ENCODE data around the gene DHRS2. TPM values are rescaled to one million over a fixed set of nuclear protein-coding genes. Genes with fewer than 3 reads are reported as not detected.
A peak's percentile ranks its signal among the peaks of the same experiment; 100 is the strongest.

Gene DHRS2
- polyA plus RNA-seq, 1 experiment = 0.09 TPM

DNA sequence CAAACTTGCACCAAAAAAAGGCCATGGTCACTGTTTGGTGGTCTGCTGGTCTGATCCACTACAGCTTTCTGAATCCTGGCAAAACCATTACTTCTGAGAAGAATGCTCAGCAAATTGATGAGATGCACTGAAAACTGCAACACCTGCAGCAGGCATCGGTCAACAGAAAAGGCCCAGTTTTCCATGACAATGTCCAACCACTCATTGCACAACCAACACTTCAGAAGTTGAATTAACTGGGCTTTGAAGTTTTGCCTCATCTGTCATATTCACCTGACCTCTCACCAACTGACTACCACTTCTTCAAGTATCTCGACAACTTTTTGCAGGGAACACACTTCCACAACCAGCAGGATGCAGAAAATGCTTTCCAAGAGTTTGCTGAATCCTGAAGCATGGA is 7.0 kb upstream of the DHRS2 start:
- Histone ChIP-seq H3K9me3 (ENCODE audit: control insufficient read depth, insufficient read depth, low read length) (0 out of 2 replicates have a peak, but pooled peaks cover under 1% of the 10 kb centered on the region), H3K27ac (ENCODE audit: low read depth, low read length) (no peak overlapping the region), H3K27me3 (ENCODE audit: control insufficient read depth, insufficient read depth, low read length) (peaks cover 3% of the 10 kb centered on the region), H3K4me3 (ENCODE audit: low read depth, low read length) (no peak overlapping the region)
- CTCF ChIA-PET = interaction anchor here (5.6 to 6.2 kb wide), 2 partner anchors 282 to 302 kb away, joined by 74 to 94 read pairs; no protein-coding TSS in a partner anchor
- no peak for DNase-seq (ENCODE audit: low read depth, low spot score)
- TF ChIP-seq, protein P1, sequence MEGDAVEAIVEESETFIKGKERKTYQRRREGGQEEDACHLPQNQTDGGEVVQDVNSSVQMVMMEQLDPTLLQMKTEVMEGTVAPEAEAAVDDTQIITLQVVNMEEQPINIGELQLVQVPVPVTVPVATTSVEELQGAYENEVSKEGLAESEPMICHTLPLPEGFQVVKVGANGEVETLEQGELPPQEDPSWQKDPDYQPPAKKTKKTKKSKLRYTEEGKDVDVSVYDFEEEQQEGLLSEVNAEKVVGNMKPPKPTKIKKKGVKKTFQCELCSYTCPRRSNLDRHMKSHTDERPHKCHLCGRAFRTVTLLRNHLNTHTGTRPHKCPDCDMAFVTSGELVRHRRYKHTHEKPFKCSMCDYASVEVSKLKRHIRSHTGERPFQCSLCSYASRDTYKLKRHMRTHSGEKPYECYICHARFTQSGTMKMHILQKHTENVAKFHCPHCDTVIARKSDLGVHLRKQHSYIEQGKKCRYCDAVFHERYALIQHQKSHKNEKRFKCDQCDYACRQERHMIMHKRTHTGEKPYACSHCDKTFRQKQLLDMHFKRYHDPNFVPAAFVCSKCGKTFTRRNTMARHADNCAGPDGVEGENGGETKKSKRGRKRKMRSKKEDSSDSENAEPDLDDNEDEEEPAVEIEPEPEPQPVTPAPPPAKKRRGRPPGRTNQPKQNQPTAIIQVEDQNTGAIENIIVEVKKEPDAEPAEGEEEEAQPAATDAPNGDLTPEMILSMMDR (IDR thresholded peaks at IDR 0.05; ENCODE audit: low read depth, low read length) = no peak
- POLR2A ChIA-PET = no interaction called here

DNA sequence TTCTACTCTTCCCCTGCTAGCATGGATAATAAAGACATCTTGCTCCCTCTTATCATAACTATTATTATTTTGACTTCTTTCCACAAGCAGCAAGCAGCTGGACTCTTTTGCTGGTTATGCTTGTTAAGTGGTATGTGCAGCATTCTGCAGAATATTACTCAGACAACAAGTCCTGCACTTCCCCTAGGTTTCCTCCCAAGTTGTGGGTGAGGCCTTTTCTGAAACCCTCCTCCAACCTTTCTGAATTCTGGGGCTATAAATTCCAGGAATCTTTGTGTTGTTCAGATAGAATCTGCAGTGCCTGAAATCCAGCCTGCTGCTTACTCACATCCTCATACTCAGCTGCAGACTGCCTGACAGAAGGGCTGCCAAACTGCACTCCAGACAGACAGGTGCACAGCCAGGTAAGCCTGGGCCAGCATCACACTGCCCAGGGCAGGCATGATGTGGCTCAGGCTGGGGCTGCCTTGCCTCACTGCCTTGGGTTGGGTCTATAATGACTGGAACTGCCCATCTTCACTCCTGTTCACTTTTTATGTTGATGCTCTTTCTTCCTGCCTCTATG is 6.2 kb upstream of the DHRS2 start:
- TF ChIP-seq, protein P1 (IDR thresholded peaks at IDR 0.05; ENCODE audit: low read depth, low read length) = no peak
- CTCF ChIA-PET = interaction anchor here (1.1 to 6.2 kb wide), 7 partner anchors 8 to 302 kb away, joined by 3 to 94 read pairs (median 27); no protein-coding TSS in a partner anchor
- no peak for DNase-seq (ENCODE audit: low read depth, low spot score)

DNA sequence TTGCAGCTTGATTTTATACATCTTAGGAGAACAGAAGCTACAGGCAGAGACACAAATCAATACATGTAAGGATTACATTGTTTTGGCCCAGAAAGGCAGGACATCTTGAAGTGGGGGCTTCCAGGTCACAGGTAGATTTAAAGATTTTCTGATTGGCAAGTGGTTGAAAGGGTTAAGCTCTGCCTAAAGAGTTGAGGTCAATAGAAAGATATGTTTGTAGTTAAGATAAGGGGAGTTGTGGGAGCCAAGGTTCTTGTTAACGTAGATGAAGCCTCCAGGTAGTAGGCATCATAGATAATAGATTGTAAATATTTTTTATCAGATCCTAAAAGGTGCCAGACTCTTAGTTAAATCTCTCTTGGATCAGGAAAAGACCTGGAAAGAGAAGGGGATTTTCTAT is 5.5 kb upstream of the DHRS2 start:
- CTCF ChIA-PET = interaction anchor here (1.1 to 6.2 kb wide), 13 partner anchors 9 to 462 kb away, joined by 3 to 94 read pairs (median 18); no protein-coding TSS in a partner anchor
- H3K4me3 ChIP-seq (ENCODE audit: low read depth, low read length) = no peak overlapping the region
- TF ChIP-seq, protein P1 (IDR thresholded peaks at IDR 0.05; ENCODE audit: low read depth, low read length) = no peak
- no peak overlapping the region for H3K27ac ChIP-seq (ENCODE audit: low read depth, low read length)
- H3K9me3 ChIP-seq (ENCODE audit: control insufficient read depth, insufficient read depth, low read length) = peaks cover 3% of the 10 kb centered on the region; the same call in 1 of the 2 replicates
- POLR2A ChIA-PET = no interaction called here
- DNase-seq (ENCODE audit: low read depth, low spot score) = no peak
- peaks cover 3% of the 10 kb centered on the region for H3K27me3 ChIP-seq (ENCODE audit: control insufficient read depth, insufficient read depth, low read length)

More for the DNA sequence above, 6.2 kb upstream of the DHRS2 start:
- POLR2A ChIA-PET = no interaction called here
- Histone ChIP-seq H3K4me3 (ENCODE audit: low read depth, low read length) (no peak overlapping the region), H3K9me3 (ENCODE audit: control insufficient read depth, insufficient read depth, low read length) (no peaks in the 10 kb centered on the region), H3K27ac (ENCODE audit: low read depth, low read length) (no peak overlapping the region), H3K27me3 (ENCODE audit: control insufficient read depth, insufficient read depth, low read length) (peaks cover 3% of the 10 kb centered on the region)

DNA sequence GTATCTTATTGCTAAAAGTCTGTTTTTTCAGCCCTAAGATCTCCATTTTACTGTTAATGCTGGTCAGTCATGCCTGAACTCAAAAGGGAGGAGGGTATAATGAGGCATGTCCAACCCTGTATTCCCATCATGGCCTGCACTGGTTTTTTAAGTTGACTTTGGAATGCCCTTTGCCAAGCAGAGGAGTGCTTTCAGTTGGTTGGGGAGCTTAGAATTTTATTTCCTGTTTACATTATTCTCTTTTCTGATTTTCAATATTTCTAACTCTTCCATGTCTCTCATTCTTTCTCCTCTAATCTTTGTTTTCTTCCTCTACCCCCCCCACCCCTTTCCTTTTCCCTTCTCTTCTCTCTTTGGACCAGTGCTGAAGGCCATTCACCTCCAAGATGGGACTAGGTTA is 4.9 kb upstream of the DHRS2 start:
- Histone ChIP-seq H3K27ac (ENCODE audit: low read depth, low read length) (no peak overlapping the region), H3K9me3 (ENCODE audit: control insufficient read depth, insufficient read depth, low read length) (peaks cover 4% of the 10 kb centered on the region; the same call in 1 of the 2 replicates), H3K27me3 (ENCODE audit: control insufficient read depth, insufficient read depth, low read length) (peaks cover 3% of the 10 kb centered on the region), H3K4me3 (ENCODE audit: low read depth, low read length) (no peak overlapping the region)
- POLR2A ChIA-PET = no interaction called here
- CTCF ChIA-PET = interaction anchor here (0.6 to 6.2 kb wide), 39 partner anchors 10 to 1802 kb away, joined by 3 to 94 read pairs (median 5); no protein-coding TSS in a partner anchor
- TF ChIP-seq, protein P1 (IDR thresholded peaks at IDR 0.05; ENCODE audit: low read depth, low read length) = no peak
- DNase-seq (ENCODE audit: low read depth, low spot score) = no peak

DNA sequence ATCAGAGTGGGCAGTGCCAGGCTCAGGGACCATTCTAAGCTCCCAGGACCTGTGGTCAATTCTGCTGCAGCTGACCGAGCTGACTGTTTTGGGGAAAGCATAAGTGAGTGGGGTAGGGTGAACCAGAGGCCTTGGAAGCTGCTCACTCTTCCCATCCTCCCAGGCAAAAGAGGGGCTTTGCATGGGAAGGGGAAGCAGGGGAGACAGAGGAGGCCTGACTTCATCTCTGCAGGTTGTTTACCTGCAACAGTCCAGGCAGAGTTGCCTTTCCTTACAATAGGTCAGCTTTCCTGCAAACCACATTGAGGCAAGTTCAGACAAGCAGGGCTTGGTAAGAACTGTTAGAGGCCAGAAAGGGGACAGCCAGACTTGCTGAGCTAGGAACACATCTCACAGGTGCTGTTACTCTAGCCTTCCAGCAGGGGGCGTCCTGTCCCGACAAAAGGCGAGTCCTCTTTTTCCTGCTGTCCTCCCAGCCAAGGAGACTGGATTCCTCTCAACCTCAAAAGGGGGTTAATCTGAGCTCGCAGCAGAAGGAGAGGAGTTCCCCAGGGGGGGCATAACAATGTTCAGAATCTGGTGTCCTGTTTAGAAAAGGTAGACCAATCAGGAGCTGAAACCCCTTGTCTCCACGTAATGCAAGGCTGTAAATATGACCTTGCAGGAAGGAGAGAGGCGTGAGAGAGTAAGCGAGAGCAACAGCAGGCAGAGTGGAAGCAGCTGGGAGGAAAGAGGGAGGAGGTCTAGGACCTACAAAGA is 4.3 kb upstream of the DHRS2 start:
- Histone ChIP-seq H3K27ac (ENCODE audit: low read depth, low read length) (no peak overlapping the region), H3K9me3 (ENCODE audit: control insufficient read depth, insufficient read depth, low read length) (peaks cover 4% of the 10 kb centered on the region; the same call in 1 of the 2 replicates), H3K4me3 (ENCODE audit: low read depth, low read length) (no peak overlapping the region), H3K27me3 (ENCODE audit: control insufficient read depth, insufficient read depth, low read length) (peaks cover 3% of the 10 kb centered on the region)
- POLR2A ChIA-PET = no interaction called here
- TF ChIP-seq, protein P1 (IDR thresholded peaks at IDR 0.05; ENCODE audit: low read depth, low read length) = peak; percentile 96
- DNase-seq (ENCODE audit: low read depth, low spot score) = peak; percentile 63
- CTCF ChIA-PET = interaction anchor here (0.5 to 6.2 kb wide), 58 partner anchors 10 to 1990 kb away, joined by 3 to 94 read pairs (median 4); no protein-coding TSS in a partner anchor
